Loucy (cell line): ENCODE results near the gene RBM26.

Source experiments
- H2AFZ ChIP-seq: fragments of 200-600 bp; sonication (generic); 2 replicates; pipeline ENCODE4 v1.6.0; 2016; ENCODE audit warnings: antibody characterized with exemption, mild to moderate bottlenecking, low read length, moderate library complexity
- H3F3A ChIP-seq: fragments of 200-600 bp; 2 replicates; pipeline ENCODE4 v1.6.0; 2016; ENCODE audit warnings: antibody characterized with exemption, low read depth, mild to moderate bottlenecking
- H3K27me3 ChIP-seq: fragments of 200-600 bp; sonication (generic); 2 replicates; pipeline ENCODE4 v1.6.1; 2014; ENCODE audit warnings: low read length, mild to moderate bottlenecking; ENCODE audit not compliant: insufficient read depth, poor library complexity, severe bottlenecking
- H3K36me3 ChIP-seq: fragments of 200-600 bp; sonication (generic); 2 replicates; pipeline ENCODE4 v1.6.1; 2016; ENCODE audit warnings: low read length; ENCODE audit not compliant: insufficient read depth
- H3K4me1 ChIP-seq: fragments of 200-600 bp; sonication (generic); 2 replicates; pipeline ENCODE4 v1.5.1; 2014; ENCODE audit warnings: low read length, mild to moderate bottlenecking; ENCODE audit not compliant: insufficient read depth, poor library complexity, severe bottlenecking
- H3K4me2 ChIP-seq: fragments of 200-600 bp; sonication (generic); 2 replicates; pipeline ENCODE4 v1.6.0; 2014; ENCODE audit warnings: antibody characterized with exemption, low read length, low read depth, mild to moderate bottlenecking; ENCODE audit not compliant: poor library complexity, severe bottlenecking
- H3K4me3 ChIP-seq: fragments of 200-600 bp; sonication (generic); 2 replicates; pipeline ENCODE4 v1.5.1; 2014; ENCODE audit warnings: low read length, mild to moderate bottlenecking, mixed read lengths; ENCODE audit not compliant: poor library complexity, severe bottlenecking
- H3K79me2 ChIP-seq: fragments of 200-600 bp; sonication (generic); 2 replicates; pipeline ENCODE4 v1.6.1; 2014; ENCODE audit warnings: low read length; ENCODE audit not compliant: insufficient read depth
- H3K9ac ChIP-seq: fragments of 200-600 bp; sonication (generic); 2 replicates; pipeline ENCODE4 v1.6.0; 2014; ENCODE audit warnings: mild to moderate bottlenecking, low read depth, low read length, moderate library complexity; ENCODE audit not compliant: poor library complexity, severe bottlenecking
- H3K9me2 ChIP-seq: fragments of 200-600 bp; sonication (generic); replicated peaks from 2 replicates; pipeline ENCODE4 v1.6.1; 2016; ENCODE audit warnings: low read depth, low read length, mixed read lengths
- H3K9me3 ChIP-seq: fragments of 200-600 bp; sonication (generic); 2 replicates; pipeline ENCODE4 v1.6.1; 2014; ENCODE audit warnings: mild to moderate bottlenecking, antibody characterized with exemption, low read length, low read depth; ENCODE audit not compliant: insufficient read depth
- H4K20me1 ChIP-seq: fragments of 200-600 bp; sonication (generic); 2 replicates; pipeline ENCODE4 v1.6.0; 2014; ENCODE audit warnings: antibody characterized with exemption, low read length, mild to moderate bottlenecking; ENCODE audit not compliant: insufficient read depth, poor library complexity, severe bottlenecking
- CTCF ChIP-seq: fragments of 200-600 bp; sonication (generic); conservative IDR thresholded peaks from 2 replicates; pipeline ENCODE4 v1.5.1; 2014; ENCODE audit warnings: mild to moderate bottlenecking, antibody characterized with exemption, low read length
- EZH2phosphoT487 ChIP-seq: fragments of 200-600 bp; IDR thresholded peaks from 2 replicates; pipeline ENCODE4 v1.6.1; 2018; ENCODE audit warnings: antibody characterized with exemption, mild to moderate bottlenecking, moderate library complexity, borderline replicate concordance

The RBM26 gene

GRCh38 chr13:79398127-79398526, 7.9 kb downstream of the RBM26 start:
- H3K9ac ChIP-seq = no peak overlapping the region
- peak overlapping the region; percentile 95 for H3K4me2 ChIP-seq
- H3F3A ChIP-seq = 0 out of 2 replicates have a peak, but pooled peaks cover 11% of the 10 kb centered on the region
- peaks cover 68% of the 10 kb centered on the region for H3K4me1 ChIP-seq
- peak overlapping the region; percentile 92 for H3K4me3 ChIP-seq
- H4K20me1 ChIP-seq = peaks cover 85% of the 10 kb centered on the region
- peaks cover 28% of the 10 kb centered on the region for H3K36me3 ChIP-seq
- no peaks in the 10 kb centered on the region for H3K9me2 ChIP-seq
- H2AFZ ChIP-seq = no peak overlapping the region
- peaks cover 11% of the 10 kb centered on the region; the same call in 1 of the 2 replicates for H3K9me3 ChIP-seq
- H3K27me3 ChIP-seq = no peaks in the 10 kb centered on the region
- H3K79me2 ChIP-seq = peaks cover 100% of the 10 kb centered on the region
- TF ChIP-seq CTCF (no peak), EZH2phosphoT487 (no peak)

GRCh38 chr13:79395881-79396280, 10.2 kb downstream of the RBM26 start:
- Histone ChIP-seq H3K9me2 (no peaks in the 10 kb centered on the region), H3K9me3 (peaks cover 11% of the 10 kb centered on the region; the same call in 1 of the 2 replicates), H3K27me3 (no peaks in the 10 kb centered on the region), H3K9ac (no peak overlapping the region), H3K4me2 (no peak overlapping the region), H3K79me2 (peaks cover 93% of the 10 kb centered on the region), H4K20me1 (peaks cover 80% of the 10 kb centered on the region), H3K4me3 (no peak overlapping the region), H3K36me3 (peaks cover 28% of the 10 kb centered on the region), H3K4me1 (peaks cover 55% of the 10 kb centered on the region), H3F3A (peaks cover 17% of the 10 kb centered on the region; the same call in 1 of the 2 replicates), H2AFZ (no peak overlapping the region)
- TF ChIP-seq EZH2phosphoT487 = no peak
- no peak for TF ChIP-seq CTCF

GRCh38 chr13:79393564-79394249, 12.3 kb downstream of the RBM26 start:
- H3K4me1 ChIP-seq = peaks cover 45% of the 10 kb centered on the region
- no peak overlapping the region for H3K9ac ChIP-seq
- H3K4me2 ChIP-seq = peak overlapping the region; percentile 67

More at GRCh38 chr13:79393564-79394249, 12.3 kb downstream of the RBM26 start:
- Histone ChIP-seq H3K9me3 (peaks cover 11% of the 10 kb centered on the region; the same call in 1 of the 2 replicates), H3K36me3 (peaks cover 20% of the 10 kb centered on the region), H3K9me2 (no peaks in the 10 kb centered on the region), H3K4me3 (peak overlapping the region; percentile 51), H3F3A (peaks cover 15% of the 10 kb centered on the region; the same call in 1 of the 2 replicates), H3K79me2 (peaks cover 93% of the 10 kb centered on the region), H3K27me3 (no peaks in the 10 kb centered on the region), H2AFZ (no peak overlapping the region), H4K20me1 (peaks cover 80% of the 10 kb centered on the region)
- TF ChIP-seq CTCF = no peak
